HG03280 (cell line): Measurements from ENCODE around the gene PPT2.
"Not testable (repeated sequence)": the region's sequence is repeated elsewhere in the genome, so short reads cannot be mapped to it uniquely, and the experiment has no call there.

Source experiments
- ATAC-seq: cut with Tn5 transposase; IDR thresholded peaks from one replicate; pipeline ENCODE4 v1.9.1; 2021; ENCODE audit warnings: mild to moderate bottlenecking, moderate library complexity; ENCODE audit not compliant: unreplicated experiment

Gene PPT2

GRCh38 chr6:32126880-32127279 is 27.1 kb upstream of the PPT2 start:
- no peak for ATAC-seq

DNA sequence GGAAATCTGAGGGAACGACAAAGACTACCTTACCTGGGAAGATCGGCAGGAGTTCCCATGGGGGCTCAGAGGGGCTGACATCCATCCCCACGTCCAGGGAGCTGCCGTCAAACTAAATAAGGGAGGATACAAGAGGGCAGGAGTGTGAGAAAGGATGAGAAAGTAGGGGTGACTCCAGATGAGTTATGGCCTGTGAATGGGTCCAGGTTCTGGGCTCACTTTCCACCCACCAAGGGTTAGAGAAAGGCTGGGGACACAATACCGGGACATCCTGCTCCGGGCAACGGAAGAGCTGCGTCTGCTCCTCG is 26.6 kb upstream of the PPT2 start:
- ATAC-seq = no peak

GRCh38 chr6:32127717-32128592 is 26.0 kb upstream of the PPT2 start, which contains the start of gene ATF6B:
Gene ATF6B (minus strand): TSS chr6:32128246. CDS start chr6:32128207, 39 bp downstream.
- peak; percentile 88 for ATAC-seq

- ATAC-seq = no peak
Measured at GRCh38 chr6:32128751-32129296, 25.1 kb upstream of the PPT2 start.

- ATAC-seq = no peak
Measured at GRCh38 chr6:32129297-32130088, 24.4 kb upstream of the PPT2 start.

- no peak for ATAC-seq
Measured at GRCh38 chr6:32131439-32131948, 22.4 kb upstream of the PPT2 start.

DNA sequence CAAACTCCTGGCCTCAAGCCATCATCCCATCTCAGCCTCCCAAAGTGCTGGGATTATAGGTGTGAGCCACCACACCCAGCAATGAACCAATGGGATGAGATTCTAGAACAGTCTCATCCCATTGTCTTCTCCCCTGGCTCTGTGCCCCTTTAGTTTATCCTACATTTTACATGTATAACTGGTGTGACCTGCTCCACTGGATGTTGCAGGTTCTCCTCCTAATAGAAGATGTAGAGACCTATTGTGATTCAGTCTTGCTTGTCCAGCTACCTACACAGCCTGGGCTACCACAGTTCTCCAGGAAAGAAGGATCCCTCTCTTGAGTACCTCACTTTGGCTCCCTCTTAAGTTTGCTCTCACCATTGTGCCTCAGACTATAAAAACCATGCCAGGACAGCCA is 21.8 kb upstream of the PPT2 start:
- no peak for ATAC-seq

- ATAC-seq = no peak
Measured at GRCh38 chr6:32133786-32134185, 20.2 kb upstream of the PPT2 start.

GRCh38 chr6:32137454-32137853 is 16.5 kb upstream of the PPT2 start:
- ATAC-seq = no peak

DNA sequence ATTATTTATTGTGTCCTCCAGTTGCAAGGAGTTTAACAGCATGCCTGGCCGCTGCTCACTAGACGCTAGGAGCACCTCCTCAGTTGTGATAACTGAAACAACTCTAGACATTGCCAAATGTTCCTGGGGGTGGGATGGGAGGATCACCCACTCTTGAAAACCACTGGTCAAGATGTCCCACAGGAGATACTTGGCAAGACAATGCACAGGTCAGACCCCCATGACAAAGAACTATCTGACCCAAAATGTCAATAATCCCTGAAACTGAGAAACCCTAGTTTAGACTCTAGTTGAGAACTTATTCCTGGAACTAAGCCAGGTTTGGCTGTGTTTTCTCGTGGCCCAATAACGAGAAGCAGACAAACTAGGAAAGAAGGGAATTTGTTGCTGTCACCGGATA is 14.4 kb upstream of the PPT2 start:
- no peak for ATAC-seq

GRCh38 chr6:32140420-32141046 is 13.4 kb upstream of the PPT2 start:
- no peak for ATAC-seq

DNA sequence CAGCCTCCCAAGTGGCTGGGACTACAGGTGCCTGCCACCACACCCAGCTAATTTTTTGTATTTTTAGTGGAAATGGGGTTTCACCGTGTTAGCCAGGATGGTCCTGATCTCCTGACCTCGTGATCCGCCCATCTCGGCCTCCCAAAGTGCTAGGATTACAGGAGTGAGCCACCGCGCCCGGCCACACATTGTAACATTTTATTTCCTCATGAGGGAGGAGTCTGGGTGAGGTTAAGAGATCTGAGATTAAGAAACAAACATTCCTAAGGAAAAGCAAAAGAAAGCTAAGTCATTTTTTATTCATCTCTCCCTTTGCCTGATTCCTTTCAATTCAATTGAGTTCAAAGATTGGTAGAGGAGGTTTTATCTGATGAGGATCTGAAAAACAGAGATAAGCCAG is 9.7 kb upstream of the PPT2 start:
- ATAC-seq = not testable (repeated sequence)

- no peak for ATAC-seq
Measured at GRCh38 chr6:32146287-32146686, 7.7 kb upstream of the PPT2 start.

DNA sequence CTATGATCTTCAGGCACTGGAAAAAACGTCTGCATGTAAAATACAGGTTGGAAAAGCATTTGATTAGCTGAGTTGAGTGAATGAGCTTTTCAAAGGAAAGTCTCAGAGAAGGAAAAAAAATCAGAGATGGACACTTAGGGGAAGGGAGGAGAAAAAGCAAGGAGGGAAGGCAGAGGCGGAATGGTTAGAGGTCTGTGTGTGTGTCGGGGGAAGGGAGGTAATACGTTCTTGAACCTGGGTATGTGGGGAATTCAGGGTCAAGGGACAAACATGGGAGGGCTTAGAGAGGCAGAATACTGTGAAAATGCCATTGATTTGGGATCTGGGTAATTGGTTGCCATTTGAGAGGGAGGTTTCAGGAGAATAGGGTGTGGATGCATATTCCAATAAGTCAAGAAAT is 7.3 kb upstream of the PPT2 start:
- no peak for ATAC-seq

DNA sequence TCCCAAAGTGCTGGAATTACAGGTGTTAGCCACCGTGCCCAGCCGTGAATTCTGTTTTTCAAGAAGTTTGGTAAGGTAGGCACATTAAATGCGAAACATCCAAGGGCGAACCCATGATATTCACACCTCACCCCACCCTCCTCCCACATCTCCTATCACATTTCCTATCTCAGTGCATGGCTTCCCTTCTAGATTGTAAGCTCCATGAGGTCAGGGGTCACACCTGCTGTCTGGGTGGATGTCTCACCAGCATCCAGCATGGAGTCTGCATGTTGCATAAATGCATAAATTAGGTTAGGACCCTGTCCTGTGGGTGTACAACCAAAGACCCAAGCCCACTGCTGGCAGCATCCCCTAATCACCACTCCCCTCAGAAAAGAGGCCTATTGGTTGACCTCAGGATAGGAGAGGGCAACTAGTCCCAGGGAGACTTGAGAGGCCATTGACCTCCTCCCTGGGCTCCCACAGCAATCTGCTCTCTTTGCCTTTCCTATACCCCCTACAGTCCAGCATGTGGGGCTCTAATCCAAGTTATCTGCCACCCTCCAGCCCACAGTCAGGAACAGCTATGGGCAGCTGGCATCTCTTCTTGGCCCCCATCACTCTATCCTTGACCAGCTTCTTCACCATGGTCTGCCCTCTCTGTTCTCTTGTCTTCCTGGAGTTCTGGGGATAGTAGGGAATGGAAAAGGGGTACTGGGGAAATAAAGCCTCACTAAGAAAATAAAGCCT is 6.4 kb upstream of the PPT2 start:
- ATAC-seq = no peak

DNA sequence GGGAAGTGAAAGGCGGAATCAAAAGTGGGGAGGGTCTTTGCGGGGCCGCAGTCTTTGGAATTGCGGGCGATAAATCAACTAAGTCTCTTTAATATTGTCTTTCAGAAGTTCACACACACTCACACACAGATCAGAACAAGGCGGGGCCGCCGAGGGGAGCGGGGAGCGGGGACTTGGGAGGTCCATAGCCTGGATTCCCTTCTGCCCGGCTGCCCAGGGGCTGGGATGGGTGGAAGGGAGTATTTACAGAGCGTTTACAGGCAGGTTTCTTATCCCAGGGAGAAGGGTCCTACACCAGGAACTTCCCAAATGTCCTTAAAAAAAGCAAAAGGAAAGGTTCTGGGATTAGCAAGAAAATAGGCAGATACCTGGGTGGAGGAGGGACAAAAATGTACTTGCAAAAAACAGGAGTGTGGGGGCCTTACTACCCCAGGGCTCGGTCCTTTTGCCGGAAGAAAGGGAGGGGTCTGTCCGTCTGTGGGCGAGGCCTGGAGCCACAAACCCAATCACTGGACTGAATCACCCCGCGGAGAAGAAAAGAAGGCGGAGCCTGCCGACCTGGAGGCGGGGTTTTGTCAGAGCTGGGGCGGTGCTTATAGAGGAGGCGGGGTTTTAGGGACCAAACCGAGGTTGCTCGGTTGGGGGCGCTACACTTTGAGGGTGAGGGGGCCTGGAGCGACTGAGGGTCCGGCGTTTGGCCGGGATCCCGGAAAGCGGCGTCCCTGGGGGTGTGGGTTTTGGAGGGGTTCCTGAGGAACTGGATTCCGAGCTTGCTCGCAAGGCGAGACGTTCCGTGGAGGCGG is 5.5 kb upstream of the PPT2 start:
- no peak for ATAC-seq

- ATAC-seq = no peak
Measured at GRCh38 chr6:32149092-32149755, 4.7 kb upstream of the PPT2 start.

- ATAC-seq = no peak
Measured at GRCh38 chr6:32149932-32150870, 3.7 kb upstream of the PPT2 start.
